Astrocyte (in vitro differentiated cells and primary cell): ENCODE measurements around the gene CYB5R4.

Experiments
- EZH2 ChIP-seq: IDR thresholded peaks from 2 replicates; pipeline ENCODE4 v1.6.1; 2012; ENCODE audit warnings: mild to moderate bottlenecking, low read length, inconsistent platforms; ENCODE audit not compliant: insufficient read depth
- TF ChIP-seq, protein P1 (sequence below): IDR thresholded peaks from 2 replicates; pipeline ENCODE4 v1.5.1; 2011; ENCODE audit warnings: low read depth, mild to moderate bottlenecking, inconsistent platforms, low read length, moderate library complexity; ENCODE audit not compliant: insufficient read depth

GRCh38 chr6:83904395-83904794 is 44.9 kb downstream of the CYB5R4 start:
- TF ChIP-seq, protein P1, sequence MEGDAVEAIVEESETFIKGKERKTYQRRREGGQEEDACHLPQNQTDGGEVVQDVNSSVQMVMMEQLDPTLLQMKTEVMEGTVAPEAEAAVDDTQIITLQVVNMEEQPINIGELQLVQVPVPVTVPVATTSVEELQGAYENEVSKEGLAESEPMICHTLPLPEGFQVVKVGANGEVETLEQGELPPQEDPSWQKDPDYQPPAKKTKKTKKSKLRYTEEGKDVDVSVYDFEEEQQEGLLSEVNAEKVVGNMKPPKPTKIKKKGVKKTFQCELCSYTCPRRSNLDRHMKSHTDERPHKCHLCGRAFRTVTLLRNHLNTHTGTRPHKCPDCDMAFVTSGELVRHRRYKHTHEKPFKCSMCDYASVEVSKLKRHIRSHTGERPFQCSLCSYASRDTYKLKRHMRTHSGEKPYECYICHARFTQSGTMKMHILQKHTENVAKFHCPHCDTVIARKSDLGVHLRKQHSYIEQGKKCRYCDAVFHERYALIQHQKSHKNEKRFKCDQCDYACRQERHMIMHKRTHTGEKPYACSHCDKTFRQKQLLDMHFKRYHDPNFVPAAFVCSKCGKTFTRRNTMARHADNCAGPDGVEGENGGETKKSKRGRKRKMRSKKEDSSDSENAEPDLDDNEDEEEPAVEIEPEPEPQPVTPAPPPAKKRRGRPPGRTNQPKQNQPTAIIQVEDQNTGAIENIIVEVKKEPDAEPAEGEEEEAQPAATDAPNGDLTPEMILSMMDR, result no peak
- TF ChIP-seq EZH2, result no peak
